NCI-H82 treated with DMSO at 0.1 percent for 48 hours (cell line): Measurements from ENCODE around the gene RHBDD2.
"Not testable (repeated sequence)": the region's sequence is repeated elsewhere in the genome, so short reads cannot be mapped to it uniquely, and the experiment has no call there.

ENCODE experiments used
- DNase-seq: peaks from one replicate; lab custom pipeline; 2025; ENCODE audit not compliant: unreplicated experiment; lab: John Stamatoyannopoulos, UW

Gene RHBDD2

DNA sequence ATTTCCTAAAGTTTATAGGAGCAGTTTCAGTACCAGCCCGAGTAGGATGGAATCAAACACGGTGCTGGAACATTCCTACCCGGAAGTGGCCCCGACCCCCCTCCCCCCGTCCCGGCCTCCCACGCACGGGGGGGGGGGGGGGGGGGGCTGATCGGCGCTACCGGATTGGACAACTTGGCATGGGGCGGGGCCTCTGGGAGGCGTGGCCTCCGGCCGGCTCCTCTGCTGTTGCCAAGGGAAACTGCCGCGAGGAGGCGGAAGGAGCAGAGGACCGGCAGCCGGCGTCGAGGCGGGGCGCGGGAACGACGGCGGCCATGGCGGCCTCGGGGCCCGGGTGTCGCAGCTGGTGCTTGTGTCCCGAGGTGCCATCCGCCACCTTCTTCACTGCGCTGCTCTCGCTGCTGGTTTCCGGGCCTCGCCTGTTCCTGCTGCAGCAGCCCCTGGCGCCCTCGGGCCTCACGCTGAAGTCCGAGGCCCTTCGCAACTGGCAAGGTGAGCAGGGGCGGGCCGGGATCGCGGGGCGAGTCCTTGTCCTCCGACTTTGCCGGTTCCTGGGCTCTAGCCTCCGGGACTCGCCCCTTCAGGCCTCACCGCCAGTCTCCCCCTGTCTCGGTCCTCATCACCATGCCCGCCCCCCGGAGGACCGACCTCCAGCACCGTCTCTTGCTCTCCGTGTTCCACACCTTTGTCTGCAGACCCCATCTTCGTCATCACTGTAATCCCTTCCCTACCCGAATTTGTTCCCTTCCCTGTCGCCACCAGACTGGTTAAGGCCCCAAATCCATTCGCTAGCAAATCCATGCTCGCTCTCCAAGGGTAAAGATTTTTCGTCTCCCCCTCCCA, at the start of gene RHBDD2:
Gene RHBDD2 (plus strand): TSS at position 266 of the 843 bp plus-strand sequence. CDS start 49 bp downstream, at position 315.
- DNase-seq: peak; percentile 72

DNA sequence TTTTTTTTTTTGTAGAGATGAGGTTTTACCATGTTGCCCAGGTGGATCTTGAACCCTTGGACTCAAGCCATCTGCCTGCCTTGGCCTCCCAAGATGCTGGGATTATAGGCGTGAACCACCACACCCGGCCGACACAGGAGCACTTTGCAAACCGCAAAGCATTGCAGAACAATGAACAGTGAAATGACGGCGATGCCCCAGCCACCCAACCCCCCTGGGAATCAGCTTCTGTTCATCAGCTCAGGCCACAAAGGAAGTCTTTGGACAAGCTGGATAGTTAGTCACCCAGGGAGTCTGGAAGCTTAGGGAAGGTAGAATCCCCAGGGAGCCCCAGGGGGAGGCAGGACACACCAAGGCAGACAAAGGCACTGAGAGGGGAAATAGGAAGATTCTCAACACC, 49.2 kb upstream of the RHBDD2 start:
- not testable (repeated sequence) for DNase-seq

GRCh38 chr7:75830978-75831377, 47.9 kb upstream of the RHBDD2 start:
- no peak for DNase-seq

- not testable (repeated sequence) for DNase-seq
These were observed 45.2 kb upstream of the RHBDD2 start for GRCh38 chr7:75833662-75834061.

DNA sequence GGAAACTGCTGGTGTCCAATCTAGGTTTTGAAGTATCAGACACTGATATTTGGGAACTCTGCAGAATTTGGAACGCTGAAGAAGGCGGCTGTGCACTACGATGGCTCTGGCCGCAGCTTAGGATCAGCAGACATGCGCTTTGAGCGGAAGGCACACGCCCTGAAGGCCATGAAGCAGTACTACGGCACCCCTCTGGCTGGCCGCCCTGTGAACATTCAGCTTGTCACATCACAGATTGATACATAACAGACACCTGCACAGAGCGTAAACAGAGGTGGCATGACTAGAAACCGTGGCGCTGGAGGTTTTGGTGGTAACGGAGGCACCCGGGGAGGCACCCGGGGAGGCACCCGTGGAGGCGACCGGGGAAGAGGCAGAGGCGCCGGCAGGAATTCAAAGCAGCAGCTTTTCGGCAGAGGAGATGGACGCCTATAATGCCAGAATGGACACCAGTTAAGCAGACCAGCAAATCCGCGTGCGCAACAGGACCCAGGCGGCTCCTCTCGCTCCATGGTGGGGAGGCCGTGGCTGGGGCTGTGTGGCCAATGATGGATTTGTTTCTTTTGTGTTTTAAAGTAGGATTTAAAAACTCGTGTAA, 43.0 kb upstream of the RHBDD2 start:
- no peak for DNase-seq

DNA sequence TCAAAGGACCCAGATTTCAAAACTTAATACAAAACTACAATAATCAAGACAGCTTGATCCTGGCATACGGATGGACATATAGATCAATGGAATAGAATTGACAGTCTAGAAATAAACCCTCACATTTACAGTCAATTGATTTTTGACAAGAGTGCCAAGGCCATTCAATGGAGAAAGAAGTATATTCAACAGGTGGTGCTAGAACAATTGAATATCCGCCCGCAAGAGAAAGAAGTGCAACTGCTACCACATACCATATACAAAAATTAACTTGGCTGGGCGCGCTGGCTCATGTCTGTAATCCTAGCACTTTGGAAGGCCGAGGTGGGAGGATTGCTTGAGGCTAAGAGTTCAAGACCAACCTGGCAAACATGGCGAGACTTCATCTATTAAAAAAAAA, 42.0 kb upstream of the RHBDD2 start:
- no peak for DNase-seq

DNA sequence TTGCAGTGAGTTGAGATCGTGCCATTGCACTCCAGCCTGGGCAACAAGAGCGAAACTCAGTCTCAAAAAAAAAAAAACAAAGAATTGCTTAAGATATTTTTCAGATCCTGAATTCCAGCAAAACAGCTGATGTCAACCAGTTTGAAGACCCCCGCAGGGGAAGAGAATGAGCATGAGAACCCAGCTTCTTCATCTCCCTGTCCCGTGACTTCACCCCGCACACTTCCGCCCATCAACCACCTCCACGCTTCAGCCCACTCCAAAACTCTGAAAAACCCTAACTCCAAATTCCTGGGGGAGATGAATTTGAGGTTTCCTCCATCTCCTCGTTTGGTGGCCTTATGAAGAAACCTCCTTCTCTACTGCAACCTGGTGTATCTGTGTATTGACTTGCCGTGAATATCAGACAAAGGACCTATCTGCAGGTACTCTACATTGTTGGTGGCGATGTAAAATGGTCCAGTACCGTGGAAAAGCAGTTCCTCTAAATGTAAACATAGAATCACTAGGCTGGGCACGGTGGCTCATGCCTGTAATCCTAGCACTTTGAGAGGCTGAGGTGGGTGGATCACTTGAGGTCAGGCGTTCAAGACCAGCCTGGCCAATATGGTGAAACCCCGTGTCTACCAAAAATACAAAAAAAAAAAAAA, 40.4 kb upstream of the RHBDD2 start:
- not testable (repeated sequence) for DNase-seq

DNA sequence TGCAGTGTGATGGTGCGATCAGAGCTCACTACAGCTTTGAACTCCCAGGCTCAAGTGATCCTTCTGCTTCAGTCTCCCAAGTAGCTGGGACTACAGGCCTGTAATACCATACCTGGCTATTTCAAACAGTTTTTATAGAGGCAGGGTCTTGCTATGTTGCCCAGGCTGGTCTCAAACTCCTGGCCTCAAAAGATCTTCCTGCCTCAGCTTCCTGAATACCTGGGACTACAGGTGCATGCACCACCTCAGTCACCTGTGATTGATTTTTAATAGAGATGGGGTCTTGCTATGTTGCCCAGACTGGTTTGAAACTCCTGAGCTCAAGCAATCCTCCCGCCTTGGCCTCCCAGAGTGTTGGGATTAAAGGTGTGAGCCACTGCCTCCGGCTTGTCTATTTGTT, 38.8 kb upstream of the RHBDD2 start:
- DNase-seq: no peak

DNA sequence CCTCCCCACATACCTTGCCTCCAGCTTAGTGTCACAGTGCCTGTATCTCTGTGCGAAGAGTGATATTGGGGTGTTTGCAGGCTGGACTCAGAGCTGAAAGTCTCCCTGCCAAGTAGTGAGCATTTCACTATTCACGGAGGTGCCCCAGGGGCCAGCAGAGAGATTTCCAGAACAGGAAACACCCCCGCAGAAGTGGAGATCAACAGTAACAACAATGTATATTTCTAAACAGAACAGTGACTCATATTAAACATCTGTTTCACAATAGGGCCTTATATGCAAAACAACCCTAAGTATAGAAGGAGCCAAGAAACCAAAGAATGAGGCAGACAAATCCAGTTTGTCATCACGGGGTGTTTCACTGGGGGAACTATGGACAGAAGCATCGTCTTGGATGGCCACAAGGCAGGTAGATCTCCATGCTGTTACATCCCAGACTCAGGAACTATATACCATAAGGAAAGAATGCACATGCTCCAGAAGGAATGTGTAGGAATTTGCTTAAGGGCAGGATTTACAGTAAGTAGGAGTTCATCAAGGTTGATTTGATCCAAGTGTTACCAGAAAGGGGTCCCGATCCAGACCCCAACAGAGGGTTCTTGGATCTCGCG, 35.9 kb upstream of the RHBDD2 start:
- DNase-seq: no peak

- DNase-seq: no peak
These were observed 35.2 kb upstream of the RHBDD2 start for GRCh38 chr7:75843613-75844116.

- DNase-seq: no peak
These were observed 34.7 kb upstream of the RHBDD2 start for GRCh38 chr7:75844158-75844557.

- DNase-seq: not testable (repeated sequence)
These were observed 33.7 kb upstream of the RHBDD2 start for GRCh38 chr7:75845132-75845531.

GRCh38 chr7:75847707-75848106, 31.1 kb upstream of the RHBDD2 start:
- DNase-seq: no peak

- DNase-seq: no peak
These were observed 29.3 kb upstream of the RHBDD2 start for GRCh38 chr7:75849573-75849972.

DNA sequence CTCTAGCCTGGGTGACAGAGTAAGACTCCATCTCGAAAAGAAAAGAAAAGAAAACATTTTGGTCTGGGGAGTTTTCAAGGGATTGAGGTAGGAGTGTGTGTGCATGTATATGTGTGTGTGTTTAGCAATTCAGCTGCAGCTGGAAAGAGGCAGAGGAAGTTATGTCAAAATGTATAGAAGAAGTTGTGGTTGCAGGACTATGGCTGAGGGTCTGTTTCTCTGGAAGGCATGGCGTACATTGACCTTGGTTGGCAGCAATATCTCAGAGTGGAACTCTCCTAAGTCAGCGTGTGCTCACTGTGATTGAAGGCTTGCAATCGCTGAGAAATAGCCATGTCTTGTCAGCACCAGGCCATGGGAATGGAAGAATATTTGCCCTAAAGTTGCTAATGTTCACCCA, 28.6 kb upstream of the RHBDD2 start:
- no peak for DNase-seq

GRCh38 chr7:75854233-75854632, 24.6 kb upstream of the RHBDD2 start:
- DNase-seq: no peak

DNA sequence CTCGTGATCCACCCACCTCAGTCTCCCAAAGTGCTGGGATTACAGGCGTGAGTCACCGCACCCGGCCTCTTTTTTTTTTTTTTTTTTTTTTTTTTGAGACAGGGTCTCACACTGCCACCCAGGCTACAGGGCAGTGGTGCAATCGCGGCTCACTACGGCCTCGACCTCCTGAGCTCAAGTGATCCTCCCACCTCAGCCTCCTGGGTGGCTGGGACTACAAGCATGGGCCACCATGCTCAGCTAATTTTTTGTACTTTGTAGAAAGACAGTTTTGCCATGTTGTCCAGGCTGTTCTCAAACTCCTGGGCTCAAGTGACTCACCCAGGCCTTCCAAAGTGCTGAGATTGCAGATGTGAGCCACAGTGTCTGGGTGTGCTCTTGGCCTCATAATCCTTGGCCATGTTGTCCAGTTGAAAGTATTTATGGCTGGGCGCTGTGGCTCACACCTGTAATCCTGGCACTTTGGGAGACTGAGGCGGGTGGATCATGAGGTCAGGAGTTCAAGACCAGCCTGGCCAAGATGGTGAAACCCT, 24.0 kb upstream of the RHBDD2 start:
- DNase-seq: not testable (repeated sequence)

DNA sequence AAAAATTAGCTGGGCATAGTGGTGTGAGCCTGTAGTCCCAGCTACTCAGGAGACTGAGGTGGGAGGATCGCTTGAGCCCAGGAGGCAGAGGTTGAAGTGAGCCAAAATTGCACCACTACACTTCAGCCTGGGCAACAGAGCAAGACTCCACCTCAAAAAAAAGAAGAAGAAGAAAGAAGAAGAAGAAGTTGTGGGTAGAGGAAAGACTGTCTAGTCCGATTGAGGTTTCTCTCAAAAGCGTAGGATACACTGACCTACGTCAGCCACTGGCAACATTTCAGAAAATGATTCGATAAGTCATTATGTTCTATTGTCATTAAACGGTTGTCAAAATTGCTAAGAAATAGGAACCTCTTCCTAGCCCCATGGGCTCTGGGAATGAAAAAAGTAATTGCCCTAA, 22.3 kb upstream of the RHBDD2 start:
- no peak for DNase-seq

- no peak for DNase-seq
These were observed 20.4 kb upstream of the RHBDD2 start for GRCh38 chr7:75858410-75858809.

- no peak for DNase-seq
These were observed 17.2 kb upstream of the RHBDD2 start for GRCh38 chr7:75861636-75862035.

GRCh38 chr7:75864251-75864650, 14.6 kb upstream of the RHBDD2 start:
- DNase-seq: not testable (repeated sequence)
